ENCODE results near the gene SYS1.

GRCh38 chr20:45318386-45318939 is 44.5 kb upstream of the SYS1 start:
- TF ChIP-seq CTCF (IDR thresholded peaks at IDR 0.05 in 8 of 11, conservative IDR thresholded peaks at IDR 0.05 in 3 of 11) (no peak), POLR2A (IDR thresholded peaks at IDR 0.05) (no peak), POLR2AphosphoS5 (IDR thresholded peaks at IDR 0.05) (no peak)

Measured in spleen (tissue), 7 donors.